Panc1 (cell line): ENCODE results near the gene TM9SF4. TPM values are rescaled to one million over a fixed set of nuclear protein-coding genes. Genes with fewer than 3 reads are reported as not detected.
A peak's percentile ranks its signal among the peaks of the same experiment; 100 is the strongest.

Source experiments
- ATAC-seq: fragments of 200-7000 bp; cut with Tn5 transposase; 2 replicates; pipeline ENCODE4 v1.9.1; 2020; ENCODE audit warnings: mild to moderate bottlenecking, moderate library complexity
- BruUV-seq: library from RNA; stranded (reverse); fragments of 400-500 nt; replicated peaks from 2 replicates; lab custom pipeline; 2021; lab: Mats Ljungman, UMichigan
- CTCF ChIA-PET: fragments of 300-600 bp; sonication (Branson Sonifier 250); formaldehyde crosslinking; loops from one replicate; lab custom pipeline; 2022; ENCODE audit warnings: antibody characterized with exemption; lab: Charles Lee
- POLR2A ChIA-PET: fragments of 300-600 bp; sonication (Branson Sonifier 250); formaldehyde crosslinking; loops from one replicate; lab custom pipeline; 2022; ENCODE audit warnings: antibody characterized with exemption; lab: Charles Lee
- DNase-seq: peaks from one replicate; pipeline ENCODE4 v3.0.0-alpha.2; 2010; ENCODE audit warnings: low read depth, low spot score
- H3K27ac ChIP-seq: 2 replicates; pipeline ENCODE4 v1.5.1; 2011; ENCODE audit warnings: mild to moderate bottlenecking, low read length, inconsistent platforms
- H3K27me3 ChIP-seq: fragments of 200-500 bp; sonication (Bioruptor generic); 2 replicates; pipeline ENCODE4 v1.6.0; 2014; ENCODE audit warnings: low read length, inconsistent platforms; ENCODE audit not compliant: control insufficient read depth, insufficient read depth
- H3K36me3 ChIP-seq: fragments of 200-500 bp; sonication (Bioruptor generic); 2 replicates; pipeline ENCODE4 v1.5.1; 2014; ENCODE audit warnings: inconsistent platforms, mild to moderate bottlenecking, low read length, moderate library complexity; ENCODE audit not compliant: control insufficient read depth, insufficient read depth
- H3K4me1 ChIP-seq: 2 replicates; pipeline ENCODE4 v1.5.1; 2011; ENCODE audit warnings: inconsistent platforms, mild to moderate bottlenecking, low read length, moderate library complexity; ENCODE audit not compliant: control insufficient read depth, insufficient read depth
- H3K4me3 ChIP-seq, 2 experiments: 2 replicates each; pipeline ENCODE4 v1.5.1; 2011 to 2012; ENCODE audit warnings: low read depth in 2 of 2, low read length in 2 of 2, mild to moderate bottlenecking in 2 of 2, inconsistent platforms in 1 of 2, moderate library complexity in 1 of 2
- H3K9me3 ChIP-seq: fragments of 200-500 bp; sonication (Bioruptor generic); 2 replicates; pipeline ENCODE4 v1.5.1; 2014; ENCODE audit warnings: low read depth, mild to moderate bottlenecking, inconsistent platforms, low read length, moderate library complexity; ENCODE audit not compliant: control insufficient read depth, insufficient read depth
- CTCF ChIP-seq: fragments of 450-650 bp; IDR thresholded peaks from 2 replicates; pipeline ENCODE4 v1.5.1; 2017; ENCODE audit warnings: mild to moderate bottlenecking
- POLR2AphosphoS5 ChIP-seq: IDR thresholded peaks from 2 replicates; pipeline ENCODE4 v1.6.1; 2012; ENCODE audit warnings: mild to moderate bottlenecking, low read depth, low read length, moderate library complexity
- SIN3A ChIP-seq: IDR thresholded peaks from 2 replicates; pipeline ENCODE4 v1.6.1; 2012; ENCODE audit warnings: low read depth, mild to moderate bottlenecking, low read length, moderate library complexity, borderline replicate concordance; ENCODE audit not compliant: insufficient read depth
- TCF7L2 ChIP-seq: IDR thresholded peaks from 2 replicates; pipeline ENCODE4 v1.6.1; 2011; ENCODE audit warnings: mild to moderate bottlenecking, low read depth, low read length, inconsistent platforms
- in situ Hi-C: cut with HindIII; loops from 2 replicates; pipeline ENCODE4 v1.10.0; 2016; ENCODE audit warnings: low sequenced_read_pairs, low pct_unique_long_range_greater_than_20kb
- intact Hi-C: fragments of 100-400 bp; cut with micrococcal nuclease; formaldehyde crosslinking; loops from one replicate; pipeline ENCODE4 v1.10.0; 2022; ENCODE audit not compliant: unreplicated experiment
- total RNA-seq: library from RNA; stranded (reverse); gene quantifications from one replicate; pipeline ENCODE4 v1.2.1, GENCODE V29; 2021; ENCODE audit not compliant: unreplicated experiment
- TF ChIP-seq, protein P1 (sequence below), 2 experiments: IDR thresholded peaks; 2 replicates each; pipeline ENCODE4 v1.6.1; 2011 to 2012; ENCODE audit warnings: low read depth in 2 of 2, control low read depth in 1 of 2, low read length in 1 of 2, mild to moderate bottlenecking in 1 of 2, moderate library complexity in 1 of 2; ENCODE audit not compliant: insufficient read depth in 1 of 2

Gene TM9SF4
- total RNA-seq, 1 experiment from 2014 or later = 180 TPM

DNA sequence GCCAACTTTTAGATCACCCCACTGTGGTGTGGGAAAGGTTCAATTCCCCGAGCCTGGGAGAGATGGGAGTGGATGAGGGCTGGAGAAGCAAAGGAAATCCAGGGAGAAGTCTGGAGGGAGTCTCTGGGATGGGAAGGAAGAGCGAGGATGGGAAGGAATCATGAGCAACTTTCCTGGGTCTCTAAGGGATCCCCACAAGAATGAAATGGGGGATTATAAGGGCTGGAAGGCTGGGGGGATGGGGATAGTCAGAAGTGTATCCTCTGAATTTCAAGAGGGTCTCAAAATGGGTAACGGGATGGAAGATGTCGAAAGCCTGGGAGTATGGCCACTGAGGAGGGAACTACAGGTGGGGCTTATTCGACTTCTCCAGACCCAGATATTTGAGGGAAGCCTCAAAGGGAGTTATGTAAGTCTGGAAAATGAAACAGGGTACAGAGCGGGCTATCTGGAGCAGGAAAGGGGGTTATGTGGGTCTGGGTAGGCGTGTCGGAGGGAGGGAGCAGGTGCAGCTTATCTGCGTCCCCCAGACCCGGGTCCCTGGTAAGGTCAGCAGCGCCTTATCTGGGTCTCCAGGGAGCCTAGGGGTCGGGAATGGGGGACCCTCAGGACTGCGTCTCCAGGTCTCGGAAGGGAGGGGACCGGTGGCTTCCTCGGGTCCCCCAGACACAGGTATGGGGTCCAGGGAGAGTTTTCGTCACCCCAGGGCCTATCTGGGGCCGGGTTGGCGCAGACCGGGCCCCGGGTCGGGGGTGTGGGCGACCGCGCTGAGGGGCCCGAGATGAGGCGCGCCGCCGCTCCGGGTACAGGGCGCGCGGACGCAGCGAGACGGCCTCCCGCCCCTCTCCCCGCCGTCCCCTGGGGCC lies 97.5 kb downstream of the TM9SF4 start:
- no TSS peak for BruUV-seq
- intact Hi-C loops (no loop called here), in situ Hi-C loops (no loop called here)
- peaks cover 36% of the 10 kb centered on the region for H3K4me1 ChIP-seq
- no peak for TF ChIP-seq POLR2AphosphoS5
- TF ChIP-seq, protein P1, sequence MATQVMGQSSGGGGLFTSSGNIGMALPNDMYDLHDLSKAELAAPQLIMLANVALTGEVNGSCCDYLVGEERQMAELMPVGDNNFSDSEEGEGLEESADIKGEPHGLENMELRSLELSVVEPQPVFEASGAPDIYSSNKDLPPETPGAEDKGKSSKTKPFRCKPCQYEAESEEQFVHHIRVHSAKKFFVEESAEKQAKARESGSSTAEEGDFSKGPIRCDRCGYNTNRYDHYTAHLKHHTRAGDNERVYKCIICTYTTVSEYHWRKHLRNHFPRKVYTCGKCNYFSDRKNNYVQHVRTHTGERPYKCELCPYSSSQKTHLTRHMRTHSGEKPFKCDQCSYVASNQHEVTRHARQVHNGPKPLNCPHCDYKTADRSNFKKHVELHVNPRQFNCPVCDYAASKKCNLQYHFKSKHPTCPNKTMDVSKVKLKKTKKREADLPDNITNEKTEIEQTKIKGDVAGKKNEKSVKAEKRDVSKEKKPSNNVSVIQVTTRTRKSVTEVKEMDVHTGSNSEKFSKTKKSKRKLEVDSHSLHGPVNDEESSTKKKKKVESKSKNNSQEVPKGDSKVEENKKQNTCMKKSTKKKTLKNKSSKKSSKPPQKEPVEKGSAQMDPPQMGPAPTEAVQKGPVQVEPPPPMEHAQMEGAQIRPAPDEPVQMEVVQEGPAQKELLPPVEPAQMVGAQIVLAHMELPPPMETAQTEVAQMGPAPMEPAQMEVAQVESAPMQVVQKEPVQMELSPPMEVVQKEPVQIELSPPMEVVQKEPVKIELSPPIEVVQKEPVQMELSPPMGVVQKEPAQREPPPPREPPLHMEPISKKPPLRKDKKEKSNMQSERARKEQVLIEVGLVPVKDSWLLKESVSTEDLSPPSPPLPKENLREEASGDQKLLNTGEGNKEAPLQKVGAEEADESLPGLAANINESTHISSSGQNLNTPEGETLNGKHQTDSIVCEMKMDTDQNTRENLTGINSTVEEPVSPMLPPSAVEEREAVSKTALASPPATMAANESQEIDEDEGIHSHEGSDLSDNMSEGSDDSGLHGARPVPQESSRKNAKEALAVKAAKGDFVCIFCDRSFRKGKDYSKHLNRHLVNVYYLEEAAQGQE (IDR thresholded peaks at IDR 0.05; ENCODE audit: insufficient read depth in 1 of 2, low read depth in 2 of 2, low read length in 1 of 2) = no peak
- no peak for TF ChIP-seq CTCF
- TF ChIP-seq TCF7L2 = no peak
- TF ChIP-seq SIN3A = no peak
- DNase-seq (no peak), ATAC-seq (peak; percentile 8)
- peak overlapping the region; percentile 66 to 98 for H3K4me3 ChIP-seq
- H3K27ac ChIP-seq = peak overlapping the region; percentile 93
- no peaks in the 10 kb centered on the region for H3K27me3 ChIP-seq
- H3K36me3 ChIP-seq = peaks cover 10% of the 10 kb centered on the region; the same call in 1 of the 2 replicates
- H3K9me3 ChIP-seq = no peaks in the 10 kb centered on the region
- ChIA-PET POLR2A (no interaction called here), CTCF (no interaction called here)

GRCh38 chr20:32207626-32208498 lies 98.3 kb downstream of the TM9SF4 start, which contains the start of the genes PLAGL2 and POFUT1:
TSS of gene PLAGL2 (minus strand) at chr20:32207743. CDS start at chr20:32202178, 5,565 bp downstream.
TSS of gene POFUT1 (plus strand) at chr20:32207880. CDS start at chr20:32207942, 62 bp downstream.
- POLR2A ChIA-PET = interaction anchor here (0.6 kb wide), 2 partner anchors 34 to 181 kb away, joined by 3 to 8 read pairs; no protein-coding TSS in a partner anchor
- TF ChIP-seq, protein P1 (IDR thresholded peaks at IDR 0.05; ENCODE audit: insufficient read depth in 1 of 2, low read depth in 2 of 2, low read length in 1 of 2) = no peak; a peak in 1 of 4 replicates
- TF ChIP-seq POLR2AphosphoS5 (peak; percentile 94), TCF7L2 (peak; percentile 24; the same call in 1 of the 2 replicates), CTCF (no peak), SIN3A (peak; percentile 61; the same call in 1 of the 2 replicates)
- ATAC-seq = peak; percentile 99
- peak within 1 kb of the TSS; percentile 93 for H3K27ac ChIP-seq
- BruUV-seq = TSS peak; percentile 73
- H3K4me3 ChIP-seq = peak within 1 kb of the TSS; percentile 66 to 100
- peaks cover 7% of the 10 kb centered on the region; the same call in 1 of the 2 replicates for H3K36me3 ChIP-seq
- in situ Hi-C loops (no loop called here), intact Hi-C loops (no loop called here)
- no peaks in the 10 kb centered on the region for H3K9me3 ChIP-seq
- no peaks in the 10 kb centered on the region for H3K27me3 ChIP-seq
- peak; percentile 32 for DNase-seq
- H3K4me1 ChIP-seq = peaks cover 36% of the 10 kb centered on the region
- CTCF ChIA-PET = interaction anchor here (0.6 kb wide), 1 partner anchor 181 kb away, joined by 3 read pairs; no protein-coding TSS in a partner anchor
